Measurements from ENCODE around the gene NETO2.
"Not testable (repeated sequence)": the region's sequence is repeated elsewhere in the genome, so short reads cannot be mapped to it uniquely, and the experiment has no call there.

The NETO2 gene, protein sequence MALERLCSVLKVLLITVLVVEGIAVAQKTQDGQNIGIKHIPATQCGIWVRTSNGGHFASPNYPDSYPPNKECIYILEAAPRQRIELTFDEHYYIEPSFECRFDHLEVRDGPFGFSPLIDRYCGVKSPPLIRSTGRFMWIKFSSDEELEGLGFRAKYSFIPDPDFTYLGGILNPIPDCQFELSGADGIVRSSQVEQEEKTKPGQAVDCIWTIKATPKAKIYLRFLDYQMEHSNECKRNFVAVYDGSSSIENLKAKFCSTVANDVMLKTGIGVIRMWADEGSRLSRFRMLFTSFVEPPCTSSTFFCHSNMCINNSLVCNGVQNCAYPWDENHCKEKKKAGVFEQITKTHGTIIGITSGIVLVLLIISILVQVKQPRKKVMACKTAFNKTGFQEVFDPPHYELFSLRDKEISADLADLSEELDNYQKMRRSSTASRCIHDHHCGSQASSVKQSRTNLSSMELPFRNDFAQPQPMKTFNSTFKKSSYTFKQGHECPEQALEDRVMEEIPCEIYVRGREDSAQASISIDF

DNA sequence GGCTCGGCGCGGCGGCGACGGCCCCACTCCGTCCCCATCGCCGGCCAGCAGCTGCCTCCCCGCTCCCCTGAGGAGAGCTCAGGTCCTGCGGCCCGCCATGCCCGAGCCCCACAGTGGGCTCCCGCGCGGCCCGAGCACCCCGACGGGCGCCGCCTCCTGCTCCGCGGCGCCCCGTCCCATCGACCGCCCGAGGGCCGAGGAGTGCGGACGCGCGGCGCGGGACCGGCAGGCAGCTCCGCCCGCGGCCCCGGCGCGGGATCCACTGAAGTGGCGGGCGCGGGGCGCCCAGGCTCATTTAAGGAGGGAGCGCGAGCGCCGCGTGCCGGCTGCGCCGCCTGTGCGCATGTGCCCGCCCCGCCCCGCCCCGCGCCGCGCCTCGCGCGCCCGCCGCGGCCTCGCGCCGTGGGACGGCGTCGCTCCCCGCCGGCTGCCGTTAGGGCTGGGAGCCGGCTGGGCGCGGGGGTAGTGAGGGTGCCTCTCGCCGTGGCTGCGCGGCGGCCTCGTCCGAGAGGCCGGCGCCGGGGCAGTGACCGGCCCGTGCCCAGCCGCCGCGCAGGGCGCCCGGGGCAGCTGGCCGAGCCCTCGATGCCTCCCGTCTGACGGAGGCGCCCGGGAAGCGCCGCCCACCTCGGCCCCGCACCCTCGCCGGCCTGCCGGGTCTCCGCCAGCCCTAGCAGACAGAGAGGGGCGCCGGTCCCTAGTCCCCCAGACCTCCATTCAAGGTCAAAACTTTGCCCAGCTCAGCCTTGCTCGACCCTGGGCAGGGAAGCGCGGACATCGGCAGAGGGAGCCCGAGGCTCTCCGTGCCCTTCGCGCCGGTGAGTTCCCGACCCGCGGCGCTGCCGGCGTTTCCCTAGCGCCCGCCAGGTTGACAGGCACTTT, at the start of gene NETO2:
TSS of gene NETO2 (minus strand) at position 269 of the 882 bp plus-strand sequence. CDS start 333 bp downstream, outside the sequence.
- DNase-seq = peak; percentile 81

DNA sequence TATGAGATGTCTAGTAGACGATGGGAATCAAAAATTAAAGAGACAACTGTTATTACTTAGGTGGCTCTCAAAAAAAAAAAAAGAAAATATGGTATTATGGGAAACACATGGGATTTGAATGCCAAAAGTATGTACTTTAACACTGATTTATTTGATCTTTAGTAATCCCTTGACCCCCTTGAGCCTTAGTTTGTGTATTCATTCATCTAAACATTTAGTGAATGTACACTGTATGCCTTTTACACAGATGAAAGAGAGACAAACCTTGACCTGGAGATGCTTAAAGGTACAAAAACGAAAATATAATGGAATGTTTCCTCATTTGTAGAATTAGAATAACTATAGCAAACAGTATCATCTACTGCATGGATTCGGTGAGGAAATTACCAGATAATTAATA, 38.6 kb upstream of the NETO2 start:
- no peak for DNase-seq

DNA sequence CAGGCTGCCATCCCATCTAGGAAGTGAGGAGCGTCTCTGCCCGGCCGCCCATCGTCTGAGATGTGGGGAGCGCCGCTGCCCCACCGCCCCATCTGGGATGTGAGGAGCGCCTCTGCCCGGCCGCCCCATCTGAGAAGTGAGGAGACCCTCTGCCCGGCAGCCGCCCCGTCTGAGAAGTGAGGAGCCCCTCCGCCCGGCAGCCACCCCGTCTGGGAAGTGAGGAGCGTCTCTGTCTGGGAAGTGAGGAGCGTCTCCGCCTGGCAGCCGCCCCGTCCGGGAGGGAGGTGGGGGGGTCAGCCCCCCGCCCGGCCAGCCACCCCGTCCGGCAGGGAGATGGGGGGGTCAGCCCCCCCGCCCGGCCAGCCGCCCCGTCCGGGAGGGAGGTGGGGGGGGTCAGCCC, 37.3 kb upstream of the NETO2 start:
- DNase-seq = not testable (repeated sequence)

DNA sequence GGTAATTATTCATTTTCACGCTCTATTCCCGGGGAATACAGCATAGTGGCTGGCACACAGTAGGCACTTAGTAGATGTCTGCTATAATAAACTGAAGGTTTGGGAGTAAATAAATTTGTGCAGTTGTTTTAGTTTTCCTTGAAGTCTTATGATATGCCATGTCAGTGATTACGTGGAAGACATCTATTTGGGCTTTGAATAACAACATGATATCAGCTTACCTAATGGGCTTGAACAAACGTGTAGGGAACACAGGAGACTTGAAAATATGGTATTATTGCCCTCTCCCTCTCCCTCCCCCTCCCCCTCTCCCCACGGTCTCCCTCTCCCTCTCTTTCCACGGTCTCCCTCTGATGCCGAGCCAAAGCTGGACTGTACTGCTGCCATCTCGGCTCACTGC, 36.3 kb upstream of the NETO2 start:
- DNase-seq = no peak

DNA sequence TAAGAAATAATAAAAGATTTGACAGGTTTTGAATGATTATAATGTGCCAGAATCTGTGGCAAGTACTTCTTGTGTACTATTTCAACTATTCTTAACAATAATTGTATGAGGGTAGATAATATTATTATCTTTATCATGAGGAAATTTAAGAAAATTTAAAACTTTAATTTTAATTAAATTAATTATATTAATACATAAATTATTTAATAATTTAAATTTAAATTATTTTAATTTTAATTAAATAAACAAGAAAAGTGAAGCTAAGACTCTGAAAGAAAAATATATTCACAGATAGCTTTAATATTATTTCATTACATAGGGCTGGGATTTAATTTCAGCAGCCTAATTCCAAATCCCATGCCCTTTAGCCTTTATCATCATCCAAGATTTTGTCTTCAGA, 31.4 kb upstream of the NETO2 start:
- no peak for DNase-seq

DNA sequence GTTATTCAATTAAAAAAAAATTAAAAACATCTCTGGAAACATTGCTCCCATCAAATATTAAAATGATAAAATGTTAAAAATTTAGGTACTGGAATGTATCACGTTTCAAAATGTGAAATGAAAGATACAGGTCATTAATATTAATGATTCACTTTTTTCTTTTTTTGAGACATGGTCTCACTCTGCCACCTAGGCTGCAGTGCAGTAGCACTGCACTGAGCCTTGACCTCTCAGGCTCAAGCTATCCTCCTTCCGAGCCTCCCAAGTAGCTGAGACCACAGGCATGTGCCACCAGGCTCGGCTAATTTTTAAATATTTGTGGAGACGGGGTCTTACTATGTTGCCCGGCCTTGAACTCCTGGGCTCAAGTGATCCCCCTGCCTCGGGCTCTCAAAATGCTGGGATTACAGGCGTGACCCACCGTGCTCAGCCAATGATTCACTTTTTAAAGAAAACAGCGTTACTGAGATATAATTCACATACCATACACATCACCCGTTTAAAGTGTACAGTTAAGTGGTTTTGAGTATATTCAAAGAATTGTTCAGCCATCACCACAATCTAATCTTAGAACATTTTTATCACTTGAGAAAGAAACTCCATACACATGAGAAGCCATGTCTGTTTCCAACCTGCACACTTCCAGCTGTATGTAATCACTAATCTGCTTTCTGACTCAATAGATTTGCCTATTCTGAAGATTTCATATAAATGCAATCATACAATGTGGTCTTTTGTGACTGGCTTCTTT, 19.1 kb upstream of the NETO2 start:
- no peak for DNase-seq

DNA sequence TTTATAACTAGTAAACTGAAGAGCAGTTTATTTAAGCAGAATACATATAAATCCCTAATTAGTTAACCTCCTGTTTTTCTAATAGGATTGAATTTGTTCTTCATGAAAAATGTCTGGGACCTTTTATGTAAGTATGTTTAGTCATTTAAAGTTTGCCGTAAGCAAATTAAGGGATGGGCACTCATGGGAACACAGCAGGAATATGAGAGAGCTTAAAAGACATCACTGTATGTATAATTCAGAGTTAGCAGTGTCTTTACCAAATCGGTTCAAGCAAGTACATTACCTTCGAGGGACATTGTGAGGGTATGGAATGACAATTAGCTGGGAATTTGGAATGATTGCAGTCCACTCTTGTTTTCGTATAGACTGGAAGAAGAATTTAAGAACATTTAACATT, 17.7 kb upstream of the NETO2 start:
- no peak for DNase-seq

DNA sequence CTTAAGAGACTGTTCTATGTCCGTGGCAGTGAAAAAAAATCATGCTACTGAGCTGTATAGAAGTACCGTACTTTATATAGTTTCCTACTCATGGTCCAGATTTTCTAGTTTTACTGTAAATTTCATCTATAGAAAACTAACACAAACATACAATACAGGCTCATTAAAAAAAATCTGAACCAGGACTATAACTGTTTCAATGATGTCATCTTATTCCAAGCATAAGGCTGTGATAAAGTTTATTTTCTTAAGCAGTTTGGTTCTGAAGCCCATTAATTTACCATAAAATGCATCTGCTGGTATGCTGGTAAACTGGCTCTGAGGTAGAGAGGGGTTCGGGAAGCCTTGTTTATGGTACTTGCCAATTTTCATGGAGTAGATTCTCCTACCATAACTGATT, 16.7 kb upstream of the NETO2 start:
- DNase-seq = no peak

DNA sequence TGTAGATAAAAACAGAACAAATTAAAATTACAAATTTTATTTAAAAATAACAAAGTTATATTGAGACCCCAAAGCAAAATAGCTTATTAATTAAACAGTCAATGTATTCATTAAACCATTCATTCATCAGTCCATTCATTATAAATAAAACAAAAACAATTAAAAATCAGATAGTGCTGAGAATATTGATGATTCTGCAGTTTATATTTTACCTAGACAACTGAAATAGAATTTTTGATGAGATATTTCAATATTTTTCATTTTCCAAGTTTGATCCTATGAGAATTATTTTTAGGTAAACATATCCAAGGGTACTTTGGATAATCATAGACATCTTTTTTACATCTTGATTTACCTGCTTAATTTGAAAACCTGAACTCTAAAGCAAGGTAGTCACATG, 15.2 kb upstream of the NETO2 start:
- DNase-seq = no peak

DNA sequence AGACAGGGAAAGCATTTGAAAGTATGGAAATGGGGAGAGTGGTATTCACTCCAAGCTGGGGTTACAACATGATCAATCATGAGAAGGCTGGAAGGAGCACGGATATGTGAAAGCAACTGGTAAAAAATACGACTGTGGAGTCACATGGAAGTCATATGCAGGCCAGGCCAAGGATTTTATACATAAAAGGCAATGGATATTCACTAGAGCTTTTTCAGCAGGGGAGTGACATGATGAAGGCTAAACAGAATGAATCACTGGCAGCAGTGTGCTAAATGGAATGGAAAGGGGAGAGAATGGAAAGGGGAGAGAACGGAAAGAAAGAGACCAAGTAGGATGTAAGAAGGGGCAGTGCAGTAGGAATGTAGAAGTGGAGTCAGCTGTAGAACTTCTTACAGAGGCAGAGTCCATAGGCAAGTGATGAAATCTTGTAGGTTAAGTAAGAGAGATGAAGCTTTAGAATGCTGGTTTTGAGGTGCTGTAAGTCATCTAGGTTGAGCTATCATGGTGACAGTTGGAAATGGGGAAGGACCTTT, 13.0 kb upstream of the NETO2 start:
- DNase-seq = no peak

DNA sequence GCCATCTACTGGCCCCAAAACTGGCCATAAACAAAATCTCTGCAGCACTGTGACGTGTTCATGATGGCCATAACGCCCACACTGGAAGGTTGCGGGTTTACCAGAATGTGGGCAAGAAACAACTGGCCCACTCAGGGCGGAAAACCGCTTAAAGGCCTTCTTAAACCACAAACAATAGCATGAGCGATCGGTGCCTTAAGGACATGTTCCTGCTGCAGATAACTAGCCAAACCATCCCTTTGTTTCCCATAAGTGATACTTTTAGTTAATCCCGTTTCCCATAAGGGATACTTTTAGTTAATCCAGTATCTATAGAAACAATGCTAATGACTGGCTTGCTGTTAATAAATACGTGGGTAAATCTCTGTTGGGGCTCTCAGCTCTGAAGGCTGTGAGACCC, 8.8 kb upstream of the NETO2 start:
- DNase-seq = not testable (repeated sequence)

DNA sequence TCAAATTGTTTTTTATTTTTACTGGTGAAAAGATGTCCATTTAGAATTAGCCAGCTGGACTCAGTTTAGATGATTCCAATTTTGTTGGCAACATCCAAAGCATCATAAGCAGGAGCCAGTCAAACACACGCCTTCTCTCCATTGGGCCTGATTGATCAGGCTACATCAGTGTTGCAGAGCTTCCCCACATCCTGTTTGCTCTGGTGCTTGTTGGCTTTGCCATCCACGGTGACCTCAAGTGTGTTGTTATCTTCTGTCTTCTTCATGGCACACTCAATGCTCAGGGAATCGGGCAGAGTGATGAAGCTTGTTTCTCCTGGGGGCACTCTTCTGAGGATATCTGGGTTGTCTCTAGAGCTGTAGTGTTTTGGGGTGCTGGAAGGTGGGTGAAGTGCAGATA, 6.3 kb upstream of the NETO2 start:
- no peak for DNase-seq

DNA sequence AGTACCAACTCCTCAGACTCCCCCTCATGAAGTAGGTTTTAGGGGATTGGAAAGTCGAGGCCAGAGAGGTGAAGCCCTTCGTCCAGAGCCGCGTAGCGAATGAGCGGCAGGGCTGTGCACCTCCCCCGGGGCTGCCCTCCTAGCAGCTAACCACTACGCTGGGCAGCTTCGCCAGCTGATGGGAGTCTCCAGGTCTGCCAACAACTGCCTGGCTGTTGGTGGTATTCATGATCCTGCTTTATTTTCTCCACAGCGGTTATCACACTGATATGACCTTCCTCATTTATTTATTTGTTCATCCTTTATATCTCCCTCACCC, 773 bp upstream of the NETO2 start:
- DNase-seq = no peak

DNA sequence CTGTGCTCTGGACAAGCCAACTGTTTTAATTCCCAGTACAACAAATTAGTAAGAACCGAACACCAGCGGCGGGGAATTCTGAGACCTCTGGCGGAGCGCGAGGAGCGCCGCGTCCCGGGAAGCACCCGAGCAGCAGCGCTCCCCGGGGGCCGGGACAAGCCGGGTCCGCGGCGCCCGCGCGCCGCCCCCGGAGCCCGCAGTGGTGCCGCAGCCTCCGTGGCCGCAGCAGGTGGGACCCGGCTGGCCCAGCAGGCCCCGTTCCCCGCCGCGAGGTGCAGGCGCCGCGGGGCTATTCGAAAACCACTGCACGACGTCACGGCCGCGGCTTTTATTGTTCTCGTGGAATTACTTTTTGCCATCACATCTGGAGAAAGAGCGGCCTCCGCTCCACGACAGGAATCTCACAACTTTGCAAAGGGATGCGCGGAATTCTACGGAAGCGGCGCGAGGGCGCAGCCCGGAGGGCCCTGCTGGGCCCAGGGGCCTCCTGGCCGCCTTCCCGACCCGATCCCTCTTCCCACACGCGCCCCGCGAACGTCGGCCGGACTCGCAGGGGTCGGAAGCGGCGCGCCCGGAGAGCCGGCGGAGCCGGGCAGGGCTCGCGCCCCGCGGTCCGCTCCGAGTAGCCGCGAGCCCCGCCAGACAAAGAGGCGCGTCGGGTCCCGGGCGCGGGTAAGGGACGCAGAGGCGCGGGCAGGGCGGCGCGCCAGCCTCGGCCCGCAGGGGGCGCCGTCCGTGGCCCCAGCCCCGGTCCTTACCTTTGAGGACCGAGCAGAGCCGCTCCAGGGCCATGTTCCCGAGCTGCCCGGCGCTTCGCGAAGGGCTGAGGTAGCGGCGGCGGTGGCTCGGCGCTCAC, 696 bp downstream of the NETO2 start:
- DNase-seq = peak; percentile 90

DNA sequence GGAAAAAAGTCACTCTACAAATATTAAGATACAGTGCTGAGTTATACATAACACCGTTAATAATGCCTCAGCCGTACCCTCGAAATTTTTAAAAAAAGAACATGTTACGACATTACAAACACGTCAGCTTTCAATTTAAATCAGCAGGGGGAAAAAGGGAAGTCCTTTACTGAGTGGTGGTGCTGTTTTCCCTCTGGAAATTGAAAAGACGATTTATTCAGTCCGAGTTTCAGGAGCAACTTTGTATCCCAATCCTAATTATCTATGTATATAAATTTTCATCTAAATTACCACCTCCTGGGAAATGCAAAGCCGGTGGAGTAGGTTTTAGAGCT, 1.3 kb downstream of the NETO2 start:
- no peak for DNase-seq

DNA sequence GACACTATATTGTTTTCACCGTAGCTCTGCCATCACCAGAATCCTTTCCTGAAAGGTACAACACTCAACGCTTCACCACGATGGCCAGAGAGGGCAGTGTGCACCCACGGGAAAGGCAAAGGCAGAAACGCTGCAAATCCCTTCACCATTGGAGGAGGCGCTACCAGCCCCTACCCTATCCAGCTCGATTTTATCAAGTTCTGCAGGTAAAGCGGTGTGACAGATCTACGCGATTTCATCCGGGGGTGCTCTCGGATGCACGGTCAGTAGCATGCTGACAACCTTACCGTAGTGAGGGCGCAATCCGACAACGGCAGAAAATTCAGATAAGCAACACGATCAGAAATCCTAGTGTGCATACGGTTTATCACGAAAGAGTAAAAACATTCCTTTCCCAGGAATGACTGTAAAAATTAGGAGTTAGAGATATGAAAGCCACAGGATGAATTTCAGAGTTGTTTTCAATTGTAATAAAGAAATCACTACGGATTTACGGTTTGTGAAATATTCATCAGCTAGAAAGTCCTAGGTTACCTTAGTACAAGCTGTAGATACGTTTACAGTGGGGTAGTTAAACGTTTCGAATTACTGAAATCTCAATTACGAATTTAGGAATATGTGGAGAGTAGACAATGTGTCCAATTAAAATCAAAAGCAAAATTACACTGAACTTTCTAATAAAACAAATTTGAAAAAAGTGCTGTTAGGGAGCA, 1.8 kb downstream of the NETO2 start:
- DNase-seq = peak; percentile 96

DNA sequence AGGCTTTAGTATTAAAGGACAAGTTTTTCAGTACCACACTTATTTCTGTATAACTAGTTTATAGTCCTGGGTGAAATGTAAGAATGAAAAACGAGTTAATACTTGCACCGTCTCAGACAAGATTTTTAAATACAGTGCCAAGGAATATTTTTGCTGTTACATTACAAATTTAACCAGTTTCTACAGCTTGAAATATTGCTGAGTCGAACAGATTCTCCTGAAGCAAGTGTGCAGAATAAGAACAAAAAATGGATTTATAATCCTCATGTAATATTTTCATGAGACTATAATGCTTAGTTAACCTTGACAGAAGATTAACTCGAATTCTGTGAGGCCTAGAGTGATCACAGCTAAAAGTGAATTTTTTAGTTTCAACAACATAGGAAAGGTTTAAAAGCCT, 3.1 kb downstream of the NETO2 start:
- no peak for DNase-seq

DNA sequence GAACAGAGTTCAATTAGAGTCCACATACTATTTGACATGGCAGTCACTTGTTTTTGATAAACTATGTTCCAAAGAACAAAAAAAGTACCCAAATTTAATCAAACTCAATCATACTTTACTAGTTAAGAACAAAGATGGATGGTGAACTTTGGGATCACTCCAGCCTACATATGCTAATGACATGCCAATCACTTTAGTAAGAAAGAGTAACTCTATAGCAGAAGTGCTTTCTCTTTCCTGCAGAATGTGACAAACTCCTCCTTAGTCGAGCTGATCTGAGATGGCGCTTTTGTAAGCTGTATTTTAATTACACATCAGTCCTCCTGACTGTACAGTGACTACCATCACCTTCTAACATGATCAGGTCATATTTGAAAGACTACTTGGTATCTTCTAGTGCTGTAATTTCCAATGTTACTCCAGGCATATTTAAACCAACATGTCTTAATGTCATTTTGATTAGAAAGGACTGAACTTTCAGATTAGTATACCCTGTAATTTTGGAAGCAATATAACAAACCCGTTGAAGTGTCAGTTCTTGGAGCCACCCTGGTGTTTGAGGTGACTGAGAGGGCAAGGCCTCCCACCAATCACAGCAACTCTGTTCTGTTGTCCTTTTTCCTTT, 4.1 kb downstream of the NETO2 start:
- no peak for DNase-seq

DNA sequence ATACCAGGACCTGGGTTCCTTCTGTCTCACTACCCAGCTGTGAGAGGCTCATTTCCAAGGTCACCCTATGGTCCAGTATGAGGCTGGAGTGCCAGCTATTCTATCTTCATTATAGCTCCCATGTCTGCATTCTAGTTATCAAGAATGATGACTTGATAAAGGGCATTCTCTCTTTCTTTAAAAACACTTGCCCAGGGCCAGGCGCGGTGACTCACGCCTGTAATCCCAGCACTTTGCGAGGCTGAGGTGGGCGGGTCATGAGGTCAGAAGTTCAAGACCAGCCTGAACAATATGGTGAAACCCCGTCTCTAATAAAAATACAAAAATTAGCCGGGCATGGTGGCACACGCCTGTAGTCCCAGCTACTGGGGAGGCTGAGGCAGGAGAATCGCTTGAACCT, 5.8 kb downstream of the NETO2 start:
- DNase-seq = not testable (repeated sequence)

DNA sequence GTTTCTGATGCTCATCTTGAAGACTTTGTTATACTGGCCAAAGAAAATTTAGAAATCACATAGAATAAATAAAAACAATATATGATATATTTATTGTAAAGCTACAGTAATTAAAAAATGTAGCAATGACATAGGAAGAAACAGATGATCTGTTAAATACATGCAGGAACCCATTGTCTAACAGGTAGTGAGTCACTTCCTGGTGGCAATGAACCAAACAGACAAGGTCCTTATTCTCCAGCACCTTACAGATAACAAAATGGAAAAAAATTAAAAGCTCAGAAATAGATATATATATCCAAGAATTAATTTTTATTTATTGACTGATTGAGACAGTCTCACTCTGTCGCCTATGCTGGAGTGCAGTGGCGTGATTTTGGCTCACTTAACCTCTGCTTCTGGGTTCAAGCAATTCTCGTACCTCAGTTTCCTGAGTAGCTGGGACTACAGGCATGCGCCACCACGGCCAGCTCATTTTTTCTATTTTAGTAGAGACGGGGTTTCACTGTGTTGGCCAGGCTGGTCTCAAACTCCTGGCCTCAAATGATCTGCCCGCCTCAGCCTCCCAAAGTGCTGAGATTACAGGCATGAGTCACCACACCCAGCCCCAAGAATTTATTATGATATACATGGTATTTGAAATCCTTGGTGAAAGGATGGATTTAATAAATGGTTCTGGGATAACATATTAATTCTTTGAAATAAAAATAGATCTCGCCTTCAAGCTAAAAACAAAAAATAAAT, 7.5 kb downstream of the NETO2 start:
- no peak for DNase-seq
